Central memory CD4-positive, alpha-beta T cell (primary cell): ENCODE results near the gene PID1.
"Not testable (repeated sequence)": the region's sequence is repeated elsewhere in the genome, so short reads cannot be mapped to it uniquely, and the experiment has no call there.

Experiments used
- DNase-seq: peaks from one replicate; pipeline ENCODE4 v3.0.0; 2022

The PID1 gene

DNA sequence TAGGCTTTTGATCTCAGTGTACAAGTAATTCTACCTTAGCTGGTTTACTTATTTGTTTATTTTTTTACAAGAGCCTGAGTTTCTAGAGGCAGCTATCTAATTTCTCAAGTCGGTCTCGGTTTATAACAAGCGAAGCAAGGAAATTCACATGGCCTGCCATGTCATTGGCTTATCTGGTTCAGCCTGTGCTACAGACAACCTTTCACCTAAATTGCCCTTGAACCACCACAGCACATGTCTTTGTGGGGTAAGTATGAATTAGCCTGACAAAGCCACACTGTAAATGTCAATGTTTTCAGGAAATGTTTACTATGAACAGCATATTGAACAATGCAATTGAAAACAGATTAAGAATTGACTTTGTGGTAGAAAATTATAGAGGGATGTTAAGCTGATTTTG is 167.1 kb downstream of the PID1 start:
- DNase-seq: no peak

DNA sequence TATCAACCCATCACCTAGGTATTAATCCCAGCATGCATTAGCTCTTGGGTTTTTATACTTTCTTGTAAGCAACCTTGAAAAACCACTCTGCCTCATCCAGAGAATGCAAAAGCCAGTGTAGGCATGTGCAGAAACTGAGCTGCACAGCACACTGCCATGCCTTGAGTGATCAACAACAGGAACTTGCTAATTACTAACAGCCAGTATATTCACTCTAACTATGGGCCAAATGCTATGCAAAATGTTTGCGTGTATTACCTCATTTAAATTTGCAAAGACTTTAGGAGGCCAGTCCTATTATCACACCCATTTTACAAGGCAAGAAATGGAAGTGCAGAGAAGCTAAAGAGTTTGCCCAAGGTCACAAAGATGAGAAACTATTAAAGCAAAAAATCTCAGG is 169.8 kb downstream of the PID1 start:
- DNase-seq: no peak

DNA sequence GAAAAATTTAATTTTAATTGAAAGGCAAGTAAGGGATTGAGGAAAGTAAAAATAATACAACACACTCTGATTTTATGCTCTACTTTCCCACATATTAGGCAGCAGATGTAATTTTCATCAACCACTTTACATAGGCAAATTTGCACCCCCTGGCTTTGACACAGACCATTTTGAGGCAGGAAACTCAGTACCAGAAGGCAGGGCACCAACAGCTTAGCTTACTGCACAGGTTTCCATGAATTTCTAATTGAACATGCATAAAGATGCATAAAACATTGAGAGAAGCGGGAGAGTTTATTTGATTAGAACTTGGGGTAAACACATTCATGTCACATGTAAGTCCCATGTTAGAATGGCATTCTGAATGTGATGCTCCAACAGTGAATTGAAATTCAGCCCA is 171.9 kb downstream of the PID1 start:
- no peak for DNase-seq

DNA sequence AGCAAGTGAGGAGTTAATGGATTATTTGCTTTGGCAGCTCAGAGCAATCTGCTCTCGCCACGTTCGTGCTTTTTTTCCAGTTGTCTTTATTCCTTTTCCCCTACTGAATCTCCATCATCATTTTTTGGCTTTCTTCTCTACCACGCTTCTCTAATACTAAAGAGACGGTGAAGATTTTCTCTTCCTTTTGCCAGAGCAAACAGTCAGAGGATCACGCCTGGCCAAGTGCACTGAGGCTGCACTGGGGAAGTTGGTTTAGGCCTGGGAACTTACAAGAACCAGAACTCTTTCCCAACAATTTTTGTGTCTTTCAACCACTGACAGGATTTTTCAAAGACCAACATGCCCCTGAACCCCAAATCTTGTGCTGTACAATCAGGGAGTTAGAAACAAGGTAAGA is 172.3 kb downstream of the PID1 start:
- DNase-seq: no peak

DNA sequence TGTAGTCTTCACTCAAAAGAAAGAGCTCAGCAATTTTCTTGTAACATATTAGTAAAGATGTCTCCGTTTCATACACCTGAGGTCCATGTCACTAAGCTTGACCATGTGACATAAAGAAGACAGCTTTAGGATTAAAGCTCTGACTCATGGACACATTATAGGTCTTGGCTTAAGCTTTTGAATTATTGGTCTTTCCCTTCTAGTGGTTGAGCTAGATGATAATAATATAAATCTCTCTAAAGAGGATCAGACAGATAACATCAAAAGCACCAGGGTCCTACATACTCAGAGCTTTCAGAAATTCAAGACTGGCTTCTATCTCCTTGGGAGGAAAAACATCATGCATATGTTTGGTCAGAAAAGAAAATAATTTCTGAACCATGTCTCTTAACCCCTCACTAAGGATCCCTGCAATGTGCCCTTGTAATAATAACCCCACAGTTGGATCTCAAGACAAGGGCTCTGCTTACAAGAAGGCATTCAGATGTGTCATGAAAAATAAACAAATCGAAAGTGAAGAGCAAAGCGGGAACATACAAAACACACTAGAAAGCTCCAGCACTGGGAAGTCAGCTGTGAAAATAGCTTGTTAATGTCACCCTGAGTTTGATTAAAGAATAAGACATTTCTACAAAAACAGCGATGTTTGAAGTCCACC is 174.5 kb downstream of the PID1 start:
- no peak for DNase-seq

DNA sequence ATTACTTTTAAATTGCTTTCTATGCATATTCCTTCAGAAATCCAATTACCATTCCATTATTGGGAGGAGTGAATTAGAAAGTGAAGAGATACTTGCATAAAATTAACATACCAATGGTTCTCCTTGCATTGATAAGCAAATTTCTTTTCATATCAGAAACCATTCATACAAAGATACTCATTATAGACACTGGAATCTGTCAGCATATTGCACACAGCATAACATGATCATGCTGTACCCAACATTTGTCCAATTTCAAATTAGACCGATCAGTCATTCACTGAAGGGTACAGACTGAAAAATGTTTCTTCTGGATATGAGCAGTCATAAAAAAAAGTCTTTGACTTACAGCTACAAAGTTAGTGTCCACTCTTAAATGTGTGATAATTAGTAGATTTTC is 175.6 kb downstream of the PID1 start:
- DNase-seq: no peak

DNA sequence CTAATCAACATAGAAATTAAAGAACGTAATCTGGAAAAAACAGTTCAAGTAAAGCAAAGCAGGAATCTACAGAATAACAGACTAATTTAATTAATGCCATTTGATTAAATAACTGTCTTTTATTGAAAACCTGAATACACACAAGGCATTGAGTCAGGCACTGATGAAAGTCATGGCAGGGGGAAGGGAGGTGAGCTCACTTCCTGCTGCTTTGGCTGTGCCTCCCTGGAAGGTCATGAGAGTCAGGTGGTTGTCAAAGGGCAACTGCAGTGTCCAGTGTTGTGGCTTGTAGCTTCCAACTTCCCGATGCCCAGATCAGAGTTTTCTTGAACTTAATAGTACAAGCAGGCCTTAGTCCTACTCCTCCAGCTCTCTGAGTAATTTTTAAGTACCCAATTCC is 180.9 kb downstream of the PID1 start:
- no peak for DNase-seq

DNA sequence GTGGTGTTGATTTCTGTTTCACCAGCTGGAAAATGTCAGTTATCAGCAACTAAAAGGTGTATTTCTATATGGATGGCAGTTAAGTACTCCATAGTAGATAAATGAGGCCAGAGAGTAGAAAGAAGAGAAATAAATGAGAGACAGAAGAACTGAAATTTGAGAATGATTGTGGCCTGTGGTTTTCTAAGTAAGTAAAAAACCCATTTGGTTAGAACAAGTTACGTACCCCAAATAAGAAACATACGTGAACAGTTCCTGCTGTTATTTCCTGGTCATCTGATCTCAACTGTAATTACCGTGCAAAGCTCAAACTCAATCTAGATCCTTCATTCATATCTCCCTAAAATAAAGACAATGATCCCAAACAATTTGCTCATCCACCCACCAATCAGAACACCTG is 181.3 kb downstream of the PID1 start:
- no peak for DNase-seq

DNA sequence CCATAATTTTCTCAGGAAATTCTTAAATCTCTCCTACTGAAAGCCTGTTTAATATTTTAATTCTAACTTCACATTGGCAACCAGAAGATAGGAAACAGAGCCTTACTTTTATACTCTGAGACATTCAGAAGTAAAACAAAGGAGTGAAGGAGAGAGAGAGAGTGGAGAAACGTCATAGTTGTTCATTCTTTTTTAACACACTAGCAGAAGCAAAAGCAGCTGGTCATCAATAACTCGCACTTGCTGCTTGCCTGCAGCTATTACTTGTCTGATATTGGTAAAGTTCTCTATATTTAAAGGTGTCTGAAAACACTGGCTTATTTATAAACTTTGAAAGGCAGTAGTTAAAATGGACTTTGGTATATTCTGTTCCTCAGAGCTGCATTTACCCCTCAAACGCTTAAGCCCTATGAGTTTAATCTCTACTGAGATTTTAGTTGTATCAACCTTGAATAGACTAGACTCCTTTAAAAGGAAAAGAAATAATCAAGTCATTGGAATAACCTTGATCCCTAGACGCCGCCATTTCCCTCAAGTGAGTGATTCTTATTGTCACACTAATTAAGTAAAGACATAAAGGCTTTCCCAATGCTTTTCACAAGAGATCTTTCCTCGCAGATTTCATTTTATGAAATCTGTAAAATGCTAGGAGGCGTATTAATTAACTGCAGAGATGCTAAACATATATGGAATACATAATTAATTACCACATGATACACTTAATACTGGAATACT is 182.0 kb downstream of the PID1 start:
- no peak for DNase-seq

DNA sequence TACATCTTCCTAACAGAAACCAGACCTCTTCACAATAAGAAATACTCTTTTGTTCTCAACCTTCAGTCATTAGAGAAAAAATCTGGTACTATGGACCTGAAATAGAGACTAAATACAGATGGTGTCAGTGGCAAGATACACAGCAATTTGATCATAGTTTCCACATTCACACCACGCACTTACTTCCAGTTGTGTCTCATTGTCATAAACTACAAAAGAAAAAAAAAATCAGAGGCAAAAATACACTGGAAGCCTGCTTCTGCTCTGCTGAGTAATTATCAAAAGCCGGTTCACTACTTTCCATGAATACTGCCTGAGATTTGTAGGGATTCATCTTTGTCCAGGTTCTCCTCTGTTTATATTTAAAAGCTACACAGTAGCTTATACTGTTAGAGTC is 182.6 kb downstream of the PID1 start:
- no peak for DNase-seq

DNA sequence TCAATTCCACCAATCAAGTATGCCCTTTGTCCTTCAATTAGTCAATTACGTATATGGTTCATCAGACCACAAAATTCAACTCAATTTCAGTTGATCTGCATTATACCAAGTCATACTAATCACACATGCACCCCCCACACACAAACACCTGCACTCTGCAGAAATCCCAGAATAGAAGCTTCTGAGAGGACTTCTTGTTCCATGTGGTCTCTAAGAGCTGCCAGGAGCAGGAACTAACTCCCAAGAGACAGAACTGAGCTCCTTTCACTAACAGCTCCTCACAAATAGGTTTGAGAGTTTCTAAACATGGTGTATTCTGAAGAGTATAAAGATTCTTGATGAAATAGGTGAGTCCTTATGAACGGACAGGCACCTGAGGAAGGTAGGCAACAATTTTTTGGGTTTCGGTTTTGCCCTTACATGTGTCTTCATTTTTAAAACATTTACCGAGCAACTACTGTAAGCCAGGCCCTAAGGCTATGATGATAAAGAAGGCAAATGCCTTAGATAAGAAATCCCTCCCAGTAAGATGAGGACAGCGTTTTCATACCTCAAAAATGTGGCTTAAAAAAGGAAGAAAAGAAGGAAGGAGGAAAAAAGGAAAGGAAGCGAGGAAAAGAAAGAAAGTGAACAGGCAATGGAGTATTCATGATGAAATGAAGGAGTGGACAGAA is 183.1 kb downstream of the PID1 start:
- DNase-seq: no peak

DNA sequence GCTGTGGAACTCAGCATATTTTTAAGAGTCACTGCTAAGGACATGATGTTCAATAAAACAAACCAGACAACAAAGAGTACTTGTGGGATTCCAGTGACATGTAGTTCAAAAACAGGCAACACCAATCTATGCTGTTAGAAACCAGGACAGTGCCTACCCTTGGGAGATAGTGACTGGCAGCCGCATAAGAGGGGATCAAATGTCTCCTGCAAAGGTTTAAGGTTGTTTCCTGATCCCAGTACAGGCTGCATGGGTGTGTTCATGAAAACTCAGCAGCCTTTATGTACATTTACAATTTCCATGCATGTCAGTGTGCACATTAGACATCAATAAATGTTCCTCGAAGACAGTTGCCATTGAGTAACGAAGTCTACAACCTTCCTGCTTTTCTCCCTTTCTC is 183.8 kb downstream of the PID1 start:
- DNase-seq: no peak

DNA sequence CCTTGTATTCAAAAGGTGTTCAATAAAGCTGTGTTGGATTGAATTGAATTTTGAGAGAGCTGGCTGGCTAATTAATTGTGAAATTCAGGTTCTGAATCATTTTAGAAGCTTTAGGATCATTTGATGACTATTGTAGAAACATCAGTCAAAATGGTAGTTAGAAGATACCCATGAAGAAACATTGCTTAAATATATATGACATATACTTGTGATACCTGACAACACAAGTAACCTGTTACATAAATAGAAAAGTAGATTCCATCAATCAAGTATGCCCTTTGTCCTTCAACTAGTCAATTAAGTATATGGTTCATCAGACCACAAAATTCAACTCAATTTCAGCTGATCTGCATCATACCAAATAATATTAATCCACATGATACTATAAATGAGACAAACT is 185.6 kb downstream of the PID1 start:
- no peak for DNase-seq

DNA sequence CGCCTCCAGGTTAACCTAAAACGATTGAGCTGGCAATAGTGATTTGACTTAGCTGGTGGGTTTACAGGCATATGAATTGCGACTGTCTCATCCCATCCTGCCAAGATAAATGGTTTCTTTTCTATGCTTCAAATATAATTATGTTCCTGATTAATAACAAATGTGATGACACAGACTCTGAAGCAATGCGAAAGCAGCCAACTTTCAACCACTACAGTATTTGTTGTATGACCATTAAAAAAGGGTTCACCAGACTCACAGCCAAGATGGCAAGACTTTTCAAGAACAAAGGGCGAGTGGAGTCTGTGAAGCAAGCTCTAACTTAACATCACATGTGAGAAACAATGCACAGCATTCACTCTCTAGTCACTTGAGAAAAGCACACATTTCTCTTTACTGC is 186.6 kb downstream of the PID1 start:
- DNase-seq: no peak

DNA sequence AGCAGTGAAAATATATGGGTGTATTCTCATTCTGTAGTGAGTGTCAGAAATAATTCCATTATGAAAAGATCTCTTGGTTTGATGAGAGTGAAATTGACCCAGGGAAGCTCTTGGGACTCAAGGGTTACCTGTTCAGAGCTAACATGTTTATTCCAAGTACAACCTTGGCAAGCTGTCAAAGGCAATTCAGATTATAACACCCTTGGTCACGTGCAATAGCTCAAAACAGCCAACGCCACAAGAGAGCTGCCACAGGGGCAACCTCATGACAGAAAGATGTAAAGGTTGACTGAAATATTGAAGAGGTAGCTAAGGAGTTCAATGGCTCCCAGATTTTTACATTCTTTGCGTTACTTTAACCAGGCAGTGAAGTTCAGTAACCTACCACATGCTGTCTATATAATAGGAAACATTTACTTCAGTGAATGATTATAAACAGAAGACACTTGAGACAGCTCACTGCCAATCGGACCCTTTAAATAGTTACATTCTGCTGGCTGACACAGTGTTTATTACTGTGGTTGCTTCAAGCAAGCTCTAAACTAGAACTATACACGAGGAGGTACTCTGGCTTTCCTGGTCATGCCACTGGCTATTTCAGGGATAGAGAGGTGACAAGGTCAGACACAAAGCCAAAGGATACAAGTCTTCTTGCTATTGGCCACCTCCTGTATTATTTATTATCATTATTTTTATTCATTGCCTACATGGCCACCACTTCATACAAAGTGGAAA is 187.3 kb downstream of the PID1 start:
- no peak for DNase-seq

DNA sequence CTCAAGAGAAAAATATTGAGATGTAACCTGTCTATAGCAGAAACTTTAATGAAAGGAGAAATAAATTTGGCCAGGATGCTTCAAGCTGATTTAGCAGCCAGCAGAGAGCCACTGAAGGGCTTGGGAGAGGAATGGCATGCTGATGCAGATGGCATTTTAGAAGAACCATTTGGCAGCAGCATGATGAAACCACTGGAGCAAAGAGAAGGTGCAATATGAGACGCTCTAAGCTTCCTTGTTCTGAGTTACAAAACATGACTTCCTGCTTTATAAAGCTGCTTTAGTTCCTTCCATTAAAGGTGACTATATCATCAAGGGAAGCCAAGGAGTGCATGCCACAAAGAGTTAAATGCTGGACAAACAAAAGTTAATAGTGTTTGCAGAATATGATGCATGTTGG is 189.7 kb downstream of the PID1 start:
- no peak for DNase-seq

DNA sequence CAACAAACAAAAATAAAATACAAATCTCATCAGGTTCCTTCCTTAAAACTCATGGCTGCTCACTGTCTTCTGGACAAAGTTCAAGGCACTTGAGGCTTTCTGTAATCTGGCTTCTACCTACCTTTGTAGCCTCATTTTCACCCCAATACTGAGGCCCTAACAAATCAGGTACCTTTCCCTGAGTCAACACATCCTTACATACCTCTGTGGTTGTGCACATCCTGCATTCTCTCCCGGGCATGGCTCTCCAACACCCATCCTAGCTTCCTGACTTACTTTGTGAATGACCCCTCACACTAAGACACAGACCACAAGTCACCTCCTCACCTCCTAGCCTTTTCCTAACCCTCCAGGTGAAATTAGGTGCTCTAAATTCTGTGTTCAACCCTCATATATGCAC is 190.9 kb downstream of the PID1 start:
- no peak for DNase-seq

DNA sequence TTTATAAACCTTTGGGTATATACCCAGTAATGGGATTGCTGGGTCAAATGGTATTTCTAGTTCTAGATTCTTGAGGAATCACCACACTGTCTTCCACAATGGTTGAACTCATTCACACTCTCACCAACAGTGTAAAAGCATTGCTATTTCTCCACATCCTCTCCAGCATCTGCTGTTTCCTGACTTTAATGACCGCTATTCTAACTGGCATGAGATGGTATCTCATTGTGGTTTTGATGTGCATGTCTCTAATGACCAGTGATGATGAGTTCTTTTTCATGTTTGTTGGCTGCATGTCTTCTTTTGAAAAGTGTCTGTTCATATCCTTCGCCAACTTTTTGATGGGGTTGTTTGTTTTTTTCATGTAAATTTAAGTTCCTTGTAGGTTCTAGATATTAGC is 194.2 kb downstream of the PID1 start:
- DNase-seq: not testable (repeated sequence)

DNA sequence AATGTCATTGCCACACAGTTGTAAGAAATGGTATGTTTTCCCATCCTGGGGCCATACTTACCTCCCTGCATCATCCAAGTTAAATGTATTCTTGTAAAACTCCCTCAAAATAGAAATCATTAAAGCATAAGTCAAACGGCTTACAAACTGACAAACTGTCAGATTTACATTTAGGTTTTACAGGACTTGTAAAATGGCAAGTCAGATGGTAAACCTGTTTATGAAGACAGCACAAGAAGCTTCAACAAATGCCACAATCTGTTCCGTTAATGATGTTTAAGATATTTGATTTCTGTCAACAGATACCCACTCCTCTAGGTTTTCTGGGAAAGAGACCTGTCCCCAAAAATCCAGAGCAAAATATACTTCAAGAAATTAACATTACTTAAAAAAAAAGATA is 197.2 kb downstream of the PID1 start:
- DNase-seq: no peak

DNA sequence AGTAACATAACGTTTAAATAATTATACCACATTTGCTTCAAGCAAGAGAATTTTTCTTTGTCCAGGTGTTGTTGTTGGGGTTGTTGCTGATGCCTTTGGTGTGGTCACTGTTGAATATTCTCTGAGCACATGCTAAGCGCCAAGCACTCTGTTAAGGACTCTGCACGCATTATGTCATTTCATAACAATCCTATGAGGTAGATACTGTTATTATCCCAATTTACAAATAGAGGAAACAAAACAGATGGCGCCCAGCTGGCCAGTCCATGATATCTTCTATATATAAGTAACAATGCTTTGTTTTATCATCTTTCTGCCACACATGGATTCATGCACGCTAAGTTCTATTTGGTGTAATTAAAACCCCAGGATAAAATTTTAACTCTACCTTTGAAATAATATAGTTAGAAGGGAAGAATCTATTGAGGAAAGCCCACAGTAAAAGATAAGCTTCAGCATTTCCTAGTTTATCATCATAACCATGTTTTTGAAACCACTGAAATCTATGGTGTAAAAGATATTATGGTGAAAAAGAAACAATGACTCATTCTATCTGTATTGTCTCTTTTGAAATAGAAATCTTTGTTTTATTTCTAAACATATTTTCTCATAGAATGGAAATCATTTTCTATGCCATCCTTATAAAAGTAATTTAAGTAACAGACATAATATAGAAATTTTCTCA is 199.7 kb downstream of the PID1 start:
- no peak for DNase-seq

DNA sequence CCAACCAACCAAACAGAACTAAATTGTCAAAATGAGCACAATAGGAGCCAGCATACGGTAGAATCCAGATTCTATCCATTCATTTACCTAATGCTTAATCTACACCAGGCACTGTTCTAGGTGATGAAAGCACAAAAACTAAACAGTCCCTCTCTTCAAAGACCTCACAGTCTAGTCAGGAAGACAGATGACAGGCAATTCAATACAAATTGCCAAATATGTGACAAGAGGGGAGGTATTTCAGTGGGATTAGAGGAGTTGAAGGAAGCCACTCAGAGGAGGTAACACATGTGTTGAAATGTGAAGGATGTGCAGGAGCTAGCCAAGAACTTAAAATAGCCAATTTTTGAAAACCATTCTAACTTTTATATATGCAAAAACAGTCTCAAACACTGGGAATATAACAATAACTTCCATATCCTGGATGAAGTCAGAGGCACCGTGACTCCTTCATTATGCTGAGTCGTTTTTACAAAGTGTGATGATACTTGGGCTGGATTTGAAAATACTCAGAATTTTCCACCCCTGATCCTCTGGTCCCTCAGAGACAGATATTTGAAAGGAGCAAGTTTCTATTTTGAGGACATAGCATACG is 204.9 kb downstream of the PID1 start:
- no peak for DNase-seq

DNA sequence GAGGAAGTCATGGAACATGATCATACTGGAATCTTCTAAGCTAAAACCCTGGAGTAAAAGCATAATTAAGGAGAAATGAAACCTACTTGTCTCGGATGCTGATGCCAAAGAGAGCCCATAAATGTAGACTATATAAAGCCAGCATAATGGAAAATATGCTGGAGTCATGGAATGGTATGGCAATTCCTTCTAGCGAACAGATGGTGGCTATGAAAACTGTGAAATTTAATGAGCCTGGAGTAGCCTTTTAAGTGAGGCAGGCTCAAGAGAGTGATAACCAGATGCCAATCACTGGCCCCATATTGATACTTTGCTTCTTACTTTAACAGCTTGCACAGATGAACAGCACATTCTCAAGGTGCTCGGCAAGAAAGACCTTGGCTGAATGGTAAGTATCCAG is 206.3 kb downstream of the PID1 start:
- DNase-seq: no peak

DNA sequence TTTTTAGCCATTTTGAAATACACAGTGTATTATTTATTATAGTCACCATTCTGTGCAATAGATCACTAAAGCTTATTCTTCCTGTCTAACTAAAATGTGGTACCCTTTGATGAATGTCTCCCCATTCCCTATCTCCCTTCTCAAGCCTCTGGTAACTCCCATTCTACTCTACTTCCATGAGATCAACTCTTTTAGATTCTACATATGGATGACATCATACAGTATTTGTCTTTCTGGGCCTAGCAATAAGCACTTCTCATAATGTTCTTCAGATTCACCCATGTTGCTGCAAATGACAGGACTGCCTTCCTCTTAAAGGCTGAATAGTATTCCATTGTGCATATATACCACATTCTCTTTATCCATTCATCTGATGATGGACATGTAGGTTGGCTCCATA is 210.9 kb downstream of the PID1 start:
- no peak for DNase-seq
